Measurements from ENCODE around the gene FITM1.

The FITM1 gene

DNA sequence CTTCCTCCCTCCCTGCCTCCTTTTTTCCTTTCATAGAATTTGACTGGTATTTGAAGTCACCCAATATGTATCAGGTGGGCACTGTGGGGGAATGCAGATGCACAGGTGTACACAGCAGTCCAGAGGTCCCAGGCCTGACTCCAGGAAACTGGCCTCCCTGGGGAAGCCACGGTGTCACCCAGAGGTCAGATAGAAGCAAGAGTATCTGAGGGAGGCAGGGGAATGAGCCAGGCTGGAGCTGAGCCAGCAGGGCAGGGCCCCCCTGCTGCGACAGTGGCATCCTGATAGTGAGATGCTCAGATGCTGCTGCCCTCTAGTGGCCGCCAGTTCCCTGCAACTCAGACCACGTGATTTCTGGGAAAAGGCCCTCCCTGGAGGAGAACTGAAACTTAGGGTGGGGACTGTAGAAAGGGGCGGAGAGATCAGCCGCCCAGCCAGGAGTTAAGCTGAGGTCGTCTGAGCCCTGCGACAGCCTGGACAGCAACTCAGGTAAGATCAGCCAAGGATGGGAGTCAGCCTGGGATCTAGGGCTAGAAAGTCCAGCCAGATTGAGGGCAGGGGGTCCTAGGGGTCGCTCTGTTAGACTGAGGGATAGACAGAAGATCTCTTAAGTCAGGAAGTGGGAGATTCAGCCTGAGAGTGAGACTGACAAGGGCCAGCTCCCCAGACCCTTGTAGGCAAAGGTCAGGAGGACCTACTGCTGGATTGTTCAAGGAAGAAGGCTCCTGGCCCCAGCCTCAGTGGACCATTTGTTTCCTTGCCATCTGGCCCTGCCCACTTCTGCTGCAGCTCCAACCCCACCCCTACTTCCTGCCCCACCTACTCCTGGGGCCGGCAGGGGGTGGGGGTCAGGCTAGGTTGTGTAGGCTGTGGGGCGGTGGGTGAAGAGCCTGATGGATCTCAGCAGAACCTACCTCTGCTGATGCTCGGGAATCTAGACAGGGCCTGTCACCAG is 30.7 kb downstream of the FITM1 start, which contains the start of gene IRF9:
TSS of gene IRF9 (plus strand) at position 416 of the 955 bp plus-strand sequence. CDS start 880 bp downstream, outside the sequence.
- Histone ChIP-seq H2AFZ (peak within 1 kb of the TSS; percentile 43), H3K27me3 (ENCODE audit: control insufficient read depth, insufficient read depth, low read length) (no peaks in the 10 kb centered on the region), H3K9me3 (ENCODE audit: control insufficient read depth, low read length) (no peaks in the 10 kb centered on the region), H3K79me2 (peaks cover 5% of the 10 kb centered on the region), H3K4me1 (peaks cover 6% of the 10 kb centered on the region), H3K4me2 (ENCODE audit: low read length) (peak within 1 kb of the TSS; percentile 67), H3K36me3 (ENCODE audit: control insufficient read depth, insufficient read depth, low read length) (no peaks in the 10 kb centered on the region), H3K27ac (peak within 1 kb of the TSS; percentile 83), H3K4me3 (ENCODE audit: low read depth, low read length) (peak within 1 kb of the TSS; percentile 69), H3K9ac (no peak within 1 kb of the TSS)
- TF ChIP-seq, protein P1, sequence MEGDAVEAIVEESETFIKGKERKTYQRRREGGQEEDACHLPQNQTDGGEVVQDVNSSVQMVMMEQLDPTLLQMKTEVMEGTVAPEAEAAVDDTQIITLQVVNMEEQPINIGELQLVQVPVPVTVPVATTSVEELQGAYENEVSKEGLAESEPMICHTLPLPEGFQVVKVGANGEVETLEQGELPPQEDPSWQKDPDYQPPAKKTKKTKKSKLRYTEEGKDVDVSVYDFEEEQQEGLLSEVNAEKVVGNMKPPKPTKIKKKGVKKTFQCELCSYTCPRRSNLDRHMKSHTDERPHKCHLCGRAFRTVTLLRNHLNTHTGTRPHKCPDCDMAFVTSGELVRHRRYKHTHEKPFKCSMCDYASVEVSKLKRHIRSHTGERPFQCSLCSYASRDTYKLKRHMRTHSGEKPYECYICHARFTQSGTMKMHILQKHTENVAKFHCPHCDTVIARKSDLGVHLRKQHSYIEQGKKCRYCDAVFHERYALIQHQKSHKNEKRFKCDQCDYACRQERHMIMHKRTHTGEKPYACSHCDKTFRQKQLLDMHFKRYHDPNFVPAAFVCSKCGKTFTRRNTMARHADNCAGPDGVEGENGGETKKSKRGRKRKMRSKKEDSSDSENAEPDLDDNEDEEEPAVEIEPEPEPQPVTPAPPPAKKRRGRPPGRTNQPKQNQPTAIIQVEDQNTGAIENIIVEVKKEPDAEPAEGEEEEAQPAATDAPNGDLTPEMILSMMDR (IDR thresholded peaks at IDR 0.05) = peak; percentile 99

DNA sequence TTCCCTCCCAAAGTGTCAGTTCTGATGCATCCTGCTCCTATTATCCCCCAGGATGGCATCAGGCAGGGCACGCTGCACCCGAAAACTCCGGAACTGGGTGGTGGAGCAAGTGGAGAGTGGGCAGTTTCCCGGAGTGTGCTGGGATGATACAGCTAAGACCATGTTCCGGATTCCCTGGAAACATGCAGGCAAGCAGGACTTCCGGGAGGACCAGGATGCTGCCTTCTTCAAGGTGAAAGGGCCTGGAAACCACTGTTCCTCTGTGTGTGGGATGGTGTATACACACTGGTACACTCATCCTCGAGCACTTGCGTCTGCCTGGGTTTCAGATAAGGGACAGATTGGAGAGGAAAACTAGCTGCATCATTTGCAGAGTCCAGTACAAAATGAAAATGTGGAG is 31.6 kb downstream of the FITM1 start:
- H3K4me1 ChIP-seq = peaks cover 6% of the 10 kb centered on the region
- H3K9me3 ChIP-seq (ENCODE audit: control insufficient read depth, low read length) = no peaks in the 10 kb centered on the region
- no peak overlapping the region for H2AFZ ChIP-seq
- no peak overlapping the region for H3K9ac ChIP-seq
- no peaks in the 10 kb centered on the region for H3K36me3 ChIP-seq (ENCODE audit: control insufficient read depth, insufficient read depth, low read length)
- peak overlapping the region; percentile 69 for H3K4me3 ChIP-seq (ENCODE audit: low read depth, low read length)
- peak overlapping the region; percentile 83 for H3K27ac ChIP-seq
- H3K79me2 ChIP-seq = peaks cover 5% of the 10 kb centered on the region
- TF ChIP-seq, protein P1 (IDR thresholded peaks at IDR 0.05) = no peak
- peak overlapping the region; percentile 67 for H3K4me2 ChIP-seq (ENCODE audit: low read length)
- H3K27me3 ChIP-seq (ENCODE audit: control insufficient read depth, insufficient read depth, low read length) = no peaks in the 10 kb centered on the region

DNA sequence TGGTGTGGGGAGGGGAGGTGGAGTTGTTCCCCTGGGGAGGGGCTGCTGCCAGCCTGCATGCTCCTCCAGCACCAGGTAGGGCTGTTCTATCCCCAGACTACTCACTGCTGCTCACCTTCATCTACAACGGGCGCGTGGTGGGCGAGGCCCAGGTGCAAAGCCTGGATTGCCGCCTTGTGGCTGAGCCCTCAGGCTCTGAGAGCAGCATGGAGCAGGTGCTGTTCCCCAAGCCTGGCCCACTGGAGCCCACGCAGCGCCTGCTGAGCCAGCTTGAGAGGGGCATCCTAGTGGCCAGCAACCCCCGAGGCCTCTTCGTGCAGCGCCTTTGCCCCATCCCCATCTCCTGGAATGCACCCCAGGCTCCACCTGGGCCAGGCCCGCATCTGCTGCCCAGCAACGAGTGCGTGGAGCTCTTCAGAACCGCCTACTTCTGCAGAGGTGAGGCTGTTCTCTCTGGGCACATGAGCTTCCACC is 34.1 kb downstream of the FITM1 start:
- H3K4me2 ChIP-seq (ENCODE audit: low read length) = no peak overlapping the region
- H2AFZ ChIP-seq = no peak overlapping the region
- no peaks in the 10 kb centered on the region for H3K27me3 ChIP-seq (ENCODE audit: control insufficient read depth, insufficient read depth, low read length)
- TF ChIP-seq, protein P1 (IDR thresholded peaks at IDR 0.05) = no peak
- no peak overlapping the region for H3K9ac ChIP-seq
- H3K36me3 ChIP-seq (ENCODE audit: control insufficient read depth, insufficient read depth, low read length) = no peaks in the 10 kb centered on the region
- H3K27ac ChIP-seq = no peak overlapping the region
- H3K4me1 ChIP-seq = peaks cover 6% of the 10 kb centered on the region
- H3K4me3 ChIP-seq (ENCODE audit: low read depth, low read length) = no peak overlapping the region
- H3K79me2 ChIP-seq = peaks cover 5% of the 10 kb centered on the region
- no peaks in the 10 kb centered on the region for H3K9me3 ChIP-seq (ENCODE audit: control insufficient read depth, low read length)

DNA sequence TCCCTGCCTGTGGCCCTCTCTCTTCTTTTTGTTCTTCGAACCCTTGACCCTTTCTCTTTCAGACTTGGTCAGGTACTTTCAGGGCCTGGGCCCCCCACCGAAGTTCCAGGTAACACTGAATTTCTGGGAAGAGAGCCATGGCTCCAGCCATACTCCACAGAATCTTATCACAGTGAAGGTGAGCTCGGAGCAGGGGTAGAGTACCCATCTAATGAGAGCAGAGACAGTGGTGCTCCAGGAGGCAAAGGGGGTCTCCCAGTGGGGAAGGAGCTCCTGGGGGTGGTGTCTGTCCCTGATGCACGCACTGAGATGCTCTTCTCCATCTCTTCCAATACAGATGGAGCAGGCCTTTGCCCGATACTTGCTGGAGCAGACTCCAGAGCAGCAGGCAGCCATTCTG is 35.3 kb downstream of the FITM1 start:
- TF ChIP-seq, protein P1 (IDR thresholded peaks at IDR 0.05) = no peak
- no peak overlapping the region for H3K9ac ChIP-seq
- H3K4me1 ChIP-seq = peaks cover 6% of the 10 kb centered on the region
- H3K79me2 ChIP-seq = peaks cover 5% of the 10 kb centered on the region
- no peaks in the 10 kb centered on the region for H3K36me3 ChIP-seq (ENCODE audit: control insufficient read depth, insufficient read depth, low read length)
- no peak overlapping the region for H3K4me2 ChIP-seq (ENCODE audit: low read length)
- H2AFZ ChIP-seq = no peak overlapping the region
- no peaks in the 10 kb centered on the region for H3K27me3 ChIP-seq (ENCODE audit: control insufficient read depth, insufficient read depth, low read length)
- H3K27ac ChIP-seq = no peak overlapping the region
- H3K4me3 ChIP-seq (ENCODE audit: low read depth, low read length) = no peak overlapping the region
- no peaks in the 10 kb centered on the region for H3K9me3 ChIP-seq (ENCODE audit: control insufficient read depth, low read length)
